Colonic mucosa (tissue), 4 donors: ENCODE results near the gene CCDC54. TPM values are rescaled to one million over a fixed set of nuclear protein-coding genes. Genes with fewer than 3 reads are reported as not detected.
"Not testable (repeated sequence)": the region's sequence is repeated elsewhere in the genome, so short reads cannot be mapped to it uniquely, and the experiment has no call there.

Source experiments
- DNase-seq: peaks from one replicate; pipeline ENCODE4 v3.0.0-alpha.2; 2020
- H3K27ac ChIP-seq: fragments of 200-600 bp; one replicate; pipeline ENCODE4 v1.8.0; 2021
- H3K27me3 ChIP-seq: fragments of 200-600 bp; one replicate; pipeline ENCODE4 v1.8.0; 2021
- H3K36me3 ChIP-seq: fragments of 200-600 bp; one replicate; pipeline ENCODE4 v1.8.0; 2021
- H3K4me1 ChIP-seq: fragments of 200-600 bp; one replicate; pipeline ENCODE4 v1.8.0; 2021; ENCODE audit warnings: mild to moderate bottlenecking
- H3K4me3 ChIP-seq: fragments of 200-600 bp; one replicate; pipeline ENCODE4 v1.8.0; 2021
- H3K9ac ChIP-seq, 2 donors: one replicate each; pipeline ENCODE4 v1.7.0; 2013; ENCODE audit warnings: control low read depth in 2 of 2, low read depth in 2 of 2, low read length in 2 of 2
- H3K9me3 ChIP-seq: fragments of 200-600 bp; one replicate; pipeline ENCODE4 v1.8.0; 2021
- CTCF ChIP-seq: fragments of 200-600 bp; IDR thresholded peaks from one replicate; pipeline ENCODE4 v1.8.0; 2022; ENCODE audit warnings: antibody characterized with exemption, mild to moderate bottlenecking
- intact Hi-C: fragments of 100-400 bp; cut with DNase I; formaldehyde crosslinking; loops from one replicate; pipeline ENCODE4 v1.14.1; 2022
- total RNA-seq, 2 donors: library from RNA; stranded (reverse); fragmentation: NEBNext Ultra II Directional in 1 of 2; extraction: Animal tissue kit (Norgen Biotek cat#: 25700) in 1 of 2; gene quantifications; one replicate each; pipeline ENCODE4 v1.2.1, GENCODE V29; 2021
- donor health status: healthy.
- donor health status: DM: no; HTN: no; CAD: no.
- donor health status: DM: no; HTN: no; CAD: no.

Gene CCDC54
- not detected for total RNA-seq

DNA sequence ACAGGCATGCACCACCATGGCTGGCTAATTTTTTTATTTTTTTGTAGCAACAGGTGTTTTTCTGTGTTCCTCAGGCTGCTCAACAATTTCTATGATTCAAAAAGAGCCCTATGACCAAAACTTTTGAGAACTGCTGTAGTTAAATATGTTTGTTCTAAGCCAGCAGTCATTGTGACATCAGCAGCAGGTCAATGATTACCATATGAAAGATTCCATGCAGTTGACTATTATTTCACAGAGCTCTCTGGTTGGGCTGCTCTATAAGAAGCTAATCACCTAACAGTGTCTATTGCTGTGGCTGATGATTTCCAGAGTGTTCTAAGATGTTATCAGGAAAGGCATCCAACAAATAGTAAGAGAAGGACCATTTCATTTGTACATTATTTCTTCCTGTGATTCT is at the start of gene CCDC54:
TSS of gene CCDC54 (plus strand) at position 289 of the 400 bp plus-strand sequence. CDS start 149 bp downstream, outside the sequence.
- no peaks in the 10 kb centered on the region for H3K36me3 ChIP-seq
- H3K9me3 ChIP-seq: no peaks in the 10 kb centered on the region
- no peak for TF ChIP-seq CTCF
- intact Hi-C loops: no loop called here
- H3K9ac ChIP-seq: no peak within 1 kb of the TSS
- H3K27me3 ChIP-seq: no peaks in the 10 kb centered on the region
- DNase-seq: no peak
- H3K4me1 ChIP-seq: no peaks in the 10 kb centered on the region
- H3K4me3 ChIP-seq: no peak within 1 kb of the TSS
- no peak within 1 kb of the TSS for H3K27ac ChIP-seq

GRCh38 chr3:107328069-107328468 is 49.2 kb upstream of the CCDC54 start:
- no peaks in the 10 kb centered on the region for H3K9me3 ChIP-seq
- H3K27ac ChIP-seq: no peak overlapping the region
- H3K36me3 ChIP-seq: no peaks in the 10 kb centered on the region
- intact Hi-C loops: no loop called here
- no peaks in the 10 kb centered on the region for H3K4me1 ChIP-seq
- H3K27me3 ChIP-seq: no peaks in the 10 kb centered on the region
- no peak overlapping the region for H3K4me3 ChIP-seq
- TF ChIP-seq CTCF: no peak
- no peak for DNase-seq
- H3K9ac ChIP-seq: no peak overlapping the region

DNA sequence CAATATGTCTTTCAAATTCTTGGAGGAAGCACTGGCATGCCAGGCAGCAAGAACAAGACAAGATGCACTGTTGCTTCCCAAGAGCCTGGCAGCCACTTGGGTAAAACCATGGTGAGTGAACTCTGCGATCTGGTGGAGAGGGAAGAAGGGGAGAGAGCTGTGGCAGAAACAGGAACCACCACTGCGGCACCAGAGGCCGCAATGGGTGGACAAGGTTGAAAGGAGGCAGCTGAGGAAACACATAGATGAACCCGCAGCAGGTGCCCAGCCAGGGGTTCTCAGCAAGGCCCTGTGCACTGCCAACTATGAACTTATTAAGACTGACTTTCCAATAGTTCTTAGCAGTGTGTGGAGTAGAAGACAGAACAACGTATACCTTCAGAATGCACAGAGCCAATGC is 48.2 kb upstream of the CCDC54 start:
- Histone ChIP-seq H3K36me3 (no peaks in the 10 kb centered on the region), H3K4me3 (no peak overlapping the region), H3K9ac (no peak overlapping the region), H3K9me3 (no peaks in the 10 kb centered on the region), H3K27me3 (no peaks in the 10 kb centered on the region), H3K27ac (no peak overlapping the region), H3K4me1 (no peaks in the 10 kb centered on the region)
- no peak for DNase-seq
- TF ChIP-seq CTCF: no peak
- intact Hi-C loops: no loop called here

DNA sequence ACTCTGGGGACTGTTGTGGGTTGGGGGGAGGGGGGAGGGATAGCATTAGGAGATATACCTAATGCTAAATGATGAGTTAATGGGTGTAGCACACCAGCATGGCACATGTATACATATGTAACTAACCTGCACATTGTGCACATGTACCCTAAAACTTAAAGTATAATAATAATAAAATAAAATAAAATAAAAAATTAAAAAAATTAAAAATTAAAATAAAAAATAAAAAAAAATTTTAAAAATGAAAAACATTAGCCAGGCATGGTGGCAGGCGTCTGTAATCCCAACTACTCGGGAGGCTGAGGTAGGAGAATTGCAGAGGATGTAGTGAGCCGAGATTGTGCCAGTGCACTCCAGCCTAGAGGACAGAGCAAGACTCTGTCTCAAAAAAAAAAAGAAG is 37.5 kb upstream of the CCDC54 start:
- DNase-seq, H3K4me1 ChIP-seq, H3K36me3 ChIP-seq, H3K9ac ChIP-seq, H3K9me3 ChIP-seq, H3K27ac ChIP-seq, H3K27me3 ChIP-seq, intact Hi-C loops, H3K4me3 ChIP-seq: not testable (repeated sequence)

GRCh38 chr3:107344722-107345121 is 32.5 kb upstream of the CCDC54 start:
- TF ChIP-seq CTCF: no peak
- Histone ChIP-seq H3K27ac (no peak overlapping the region), H3K4me3 (no peak overlapping the region), H3K9me3 (no peaks in the 10 kb centered on the region), H3K36me3 (no peaks in the 10 kb centered on the region), H3K9ac (no peak overlapping the region), H3K4me1 (no peaks in the 10 kb centered on the region), H3K27me3 (no peaks in the 10 kb centered on the region)
- intact Hi-C loops: no loop called here
- DNase-seq: no peak

DNA sequence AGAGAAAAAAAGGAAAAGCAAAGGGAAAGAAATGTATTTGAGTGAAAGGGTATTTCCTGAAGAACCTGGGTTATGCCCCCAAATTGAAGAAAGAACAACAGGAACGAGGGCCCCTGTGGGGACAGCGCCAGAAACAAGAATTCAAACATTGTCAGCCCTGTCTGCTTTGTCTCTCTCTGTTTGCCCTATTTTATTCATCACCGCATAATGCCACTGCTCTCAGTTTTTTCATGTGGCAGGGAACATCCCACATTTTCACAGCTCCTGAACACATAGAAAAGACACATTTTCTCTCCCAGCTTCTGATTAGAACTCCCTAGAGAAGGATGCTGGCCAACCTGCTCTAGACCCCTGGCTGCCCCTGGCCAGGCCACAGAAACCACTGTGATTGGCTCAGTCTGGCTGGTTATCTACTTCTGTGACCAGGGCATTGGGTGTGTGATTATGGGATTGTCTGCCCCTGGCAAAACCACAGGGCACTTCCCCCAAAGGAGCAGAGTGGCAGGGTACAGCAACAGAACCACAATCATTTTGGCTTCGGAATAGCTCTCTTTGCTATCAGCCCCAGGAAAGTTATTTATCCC is 31.3 kb upstream of the CCDC54 start:
- H3K27me3 ChIP-seq: no peaks in the 10 kb centered on the region
- TF ChIP-seq CTCF: no peak
- no peak overlapping the region for H3K9ac ChIP-seq
- no peaks in the 10 kb centered on the region for H3K9me3 ChIP-seq
- intact Hi-C loops: no loop called here
- H3K4me1 ChIP-seq: no peaks in the 10 kb centered on the region
- no peak overlapping the region for H3K27ac ChIP-seq
- no peak for DNase-seq
- no peaks in the 10 kb centered on the region for H3K36me3 ChIP-seq
- H3K4me3 ChIP-seq: no peak overlapping the region
